Measurements from ENCODE around the gene SLC38A10. TPM values are rescaled to one million over a fixed set of nuclear protein-coding genes. Genes with fewer than 3 reads are reported as not detected.

Gene SLC38A10
- total and polyA plus RNA-seq, 2 experiments from 2014 or later = 58.6 to 133 TPM

- in situ Hi-C loops (cut with MboI) = no loop called here
- H3F3A ChIP-seq (ENCODE audit: insufficient read depth) = no peaks in the 10 kb centered on the region
These were observed 46.5 kb downstream of the SLC38A10 start for GRCh38 chr17:81248649-81249048.

GRCh38 chr17:81247339-81247990 lies 47.6 kb downstream of the SLC38A10 start:
- no peak for DNase-seq
- Histone ChIP-seq H3K4me3 (no peak overlapping the region), H3K9me3 (ENCODE audit: low read depth) (no peaks in the 10 kb centered on the region), H3K9ac (no peak overlapping the region), H3K79me2 (ENCODE audit: insufficient read depth) (no peaks in the 10 kb centered on the region), H3K4me1 (ENCODE audit: insufficient read depth) (no peaks in the 10 kb centered on the region), H4K20me1 (ENCODE audit: insufficient read depth) (no peaks in the 10 kb centered on the region), H3F3A (ENCODE audit: insufficient read depth) (no peaks in the 10 kb centered on the region), H3K9me2 (ENCODE audit: insufficient read depth) (no peaks in the 10 kb centered on the region), H3K36me3 (ENCODE audit: low read depth) (no peaks in the 10 kb centered on the region), H3K27me3 (replicated peaks; ENCODE audit: insufficient read depth) (no peaks in the 10 kb centered on the region), H2AFZ (no peak overlapping the region), H3K4me2 (ENCODE audit: unreplicated experiment) (no peak overlapping the region), H3K27ac (no peak overlapping the region)
- WGBS, 2 experiments (ENCODE audit: low coverage in 1 of 2, low lambda C conversion rate in 2 of 2, missing lambda C conversion rate in 2 of 2) = 89 to 92% methylated on average over 13 to 15 of the region's 15 CpGs
- in situ Hi-C loops (cut with MboI) = no loop called here
- TF ChIP-seq EZH2phosphoT487 (IDR thresholded peaks at IDR 0.05; ENCODE audit: insufficient read depth, low read depth) (no peak), EZH2 (IDR thresholded peaks at IDR 0.05; ENCODE audit: insufficient read depth, poor library complexity, severe bottlenecking) (no peak)

More at GRCh38 chr17:81248649-81249048, 46.5 kb downstream of the SLC38A10 start:
- no peaks in the 10 kb centered on the region for H3K9me3 ChIP-seq (ENCODE audit: low read depth)
- TF ChIP-seq EZH2 (IDR thresholded peaks at IDR 0.05; ENCODE audit: insufficient read depth, poor library complexity, severe bottlenecking) (no peak), EZH2phosphoT487 (IDR thresholded peaks at IDR 0.05; ENCODE audit: insufficient read depth, low read depth) (no peak)
- H3K9me2 ChIP-seq (ENCODE audit: insufficient read depth) = no peaks in the 10 kb centered on the region
- H4K20me1 ChIP-seq (ENCODE audit: insufficient read depth) = no peaks in the 10 kb centered on the region
- no peak overlapping the region for H3K27ac ChIP-seq
- H3K79me2 ChIP-seq (ENCODE audit: insufficient read depth) = peaks cover 3% of the 10 kb centered on the region; the same call in 1 of the 2 replicates
- no peaks in the 10 kb centered on the region for H3K36me3 ChIP-seq (ENCODE audit: low read depth)
- no peak for DNase-seq
- H2AFZ ChIP-seq = no peak overlapping the region
- H3K27me3 ChIP-seq (replicated peaks; ENCODE audit: insufficient read depth) = no peaks in the 10 kb centered on the region
- no peaks in the 10 kb centered on the region for H3K4me1 ChIP-seq (ENCODE audit: insufficient read depth)
- H3K9ac ChIP-seq = no peak overlapping the region
- no peak overlapping the region for H3K4me2 ChIP-seq (ENCODE audit: unreplicated experiment)
- no peak overlapping the region for H3K4me3 ChIP-seq
- 84 to 92% methylated on average over 15 of the region's 16 CpGs for WGBS, 2 experiments (ENCODE audit: low coverage in 1 of 2, low lambda C conversion rate in 2 of 2, missing lambda C conversion rate in 2 of 2)

- no peaks in the 10 kb centered on the region for H3K9me3 ChIP-seq (ENCODE audit: low read depth)
- H3K9ac ChIP-seq = no peak overlapping the region
- no peak overlapping the region for H3K27ac ChIP-seq
- no peaks in the 10 kb centered on the region for H3K4me1 ChIP-seq (ENCODE audit: insufficient read depth)
- no peaks in the 10 kb centered on the region for H3K9me2 ChIP-seq (ENCODE audit: insufficient read depth)
- no peak overlapping the region for H3K4me3 ChIP-seq
- peaks cover 4% of the 10 kb centered on the region; the same call in 1 of the 2 replicates for H3K79me2 ChIP-seq (ENCODE audit: insufficient read depth)
- in situ Hi-C loops (cut with MboI) = no loop called here
- no peak for TF ChIP-seq EZH2 (IDR thresholded peaks at IDR 0.05; ENCODE audit: insufficient read depth, poor library complexity, severe bottlenecking)
- no peak for TF ChIP-seq EZH2phosphoT487 (IDR thresholded peaks at IDR 0.05; ENCODE audit: insufficient read depth, low read depth)
- H3K36me3 ChIP-seq (ENCODE audit: low read depth) = no peaks in the 10 kb centered on the region
- H3F3A ChIP-seq (ENCODE audit: insufficient read depth) = no peaks in the 10 kb centered on the region
- H3K27me3 ChIP-seq (replicated peaks; ENCODE audit: insufficient read depth) = no peaks in the 10 kb centered on the region
- 93 to 95% methylated on average over 19 to 26 of the region's 28 CpGs for WGBS, 2 experiments (ENCODE audit: low coverage in 1 of 2, low lambda C conversion rate in 2 of 2, missing lambda C conversion rate in 2 of 2)
- H2AFZ ChIP-seq = no peak overlapping the region
- no peak for DNase-seq
- no peaks in the 10 kb centered on the region for H4K20me1 ChIP-seq (ENCODE audit: insufficient read depth)
- H3K4me2 ChIP-seq (ENCODE audit: unreplicated experiment) = no peak overlapping the region
These were observed 48.3 kb downstream of the SLC38A10 start for GRCh38 chr17:81246679-81247338.

- TF ChIP-seq EZH2phosphoT487 (IDR thresholded peaks at IDR 0.05; ENCODE audit: insufficient read depth, low read depth) (no peak), EZH2 (IDR thresholded peaks at IDR 0.05; ENCODE audit: insufficient read depth, poor library complexity, severe bottlenecking) (no peak)
- H3K27me3 ChIP-seq (replicated peaks; ENCODE audit: insufficient read depth) = no peaks in the 10 kb centered on the region
- H3K9ac ChIP-seq = no peak overlapping the region
- WGBS, 2 experiments (ENCODE audit: low coverage in 1 of 2, low lambda C conversion rate in 2 of 2, missing lambda C conversion rate in 2 of 2) = 87 to 95% methylated on average over 10 of the region's 10 CpGs
- peaks cover 9% of the 10 kb centered on the region for H3K79me2 ChIP-seq (ENCODE audit: insufficient read depth)
- no peak overlapping the region for H3K4me2 ChIP-seq (ENCODE audit: unreplicated experiment)
- in situ Hi-C loops (cut with MboI) = no loop called here
- H3K4me3 ChIP-seq = no peak overlapping the region
- H3K27ac ChIP-seq = no peak overlapping the region
- H3K9me2 ChIP-seq (ENCODE audit: insufficient read depth) = no peaks in the 10 kb centered on the region
- H4K20me1 ChIP-seq (ENCODE audit: insufficient read depth) = no peaks in the 10 kb centered on the region
- H3K9me3 ChIP-seq (ENCODE audit: low read depth) = no peaks in the 10 kb centered on the region
- no peaks in the 10 kb centered on the region for H3K4me1 ChIP-seq (ENCODE audit: insufficient read depth)
- no peak for DNase-seq
- H3F3A ChIP-seq (ENCODE audit: insufficient read depth) = no peaks in the 10 kb centered on the region
- H2AFZ ChIP-seq = no peak overlapping the region
- H3K36me3 ChIP-seq (ENCODE audit: low read depth) = peaks cover 1% of the 10 kb centered on the region; the same call in 1 of the 2 replicates
These were observed 48.8 kb downstream of the SLC38A10 start for GRCh38 chr17:81246343-81246670.
